Measurements from ENCODE around the gene NSUN4.

The NSUN4 gene

DNA sequence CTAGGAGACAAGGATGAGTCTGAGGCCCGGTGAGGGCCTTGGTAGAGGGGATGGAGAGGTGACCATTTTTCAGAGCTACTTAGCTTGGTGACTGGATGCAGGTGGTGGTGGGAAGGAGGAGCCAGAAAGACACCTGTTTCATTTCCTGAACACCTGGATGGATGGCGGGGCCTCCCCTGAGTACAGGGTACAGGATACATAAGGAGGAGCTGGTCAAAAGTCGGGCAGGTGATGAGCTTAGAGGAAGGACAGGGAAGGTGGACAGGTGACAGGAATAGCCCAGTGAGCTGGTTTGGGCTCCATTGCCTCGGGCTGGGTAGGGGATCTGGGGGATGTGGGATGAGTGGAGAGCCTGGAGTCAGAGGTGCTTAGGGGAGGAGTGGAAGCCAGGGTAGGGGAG, 59.8 kb downstream of the NSUN4 start:
- no peak overlapping the region for H3K4me3 ChIP-seq (ENCODE audit: insufficient read length, low read depth)
- TF ChIP-seq ZNF274 (IDR thresholded peaks at IDR 0.05; ENCODE audit: low read depth, low read length) (no peak), SUZ12 (IDR thresholded peaks at IDR 0.05; ENCODE audit: extremely low read depth, insufficient read depth, insufficient read length) (no peak), YY1 (IDR thresholded peaks at IDR 0.05; ENCODE audit: insufficient read depth, insufficient read length) (no peak)
- no peak for DNase-seq (ENCODE audit: low read depth, low spot score)
- peaks cover 19% of the 10 kb centered on the region for H3K4me1 ChIP-seq (ENCODE audit: insufficient read depth, insufficient read length)
- H3K36me3 ChIP-seq (ENCODE audit: insufficient read depth, insufficient read length, low read length), result no peaks in the 10 kb centered on the region
- no peaks in the 10 kb centered on the region for H3K9me3 ChIP-seq (ENCODE audit: insufficient read depth, low read length)
- H3K9ac ChIP-seq (ENCODE audit: insufficient read length, low read depth), result no peak overlapping the region
- peaks cover 17% of the 10 kb centered on the region for H3K27me3 ChIP-seq (ENCODE audit: insufficient read depth, insufficient read length)

DNA sequence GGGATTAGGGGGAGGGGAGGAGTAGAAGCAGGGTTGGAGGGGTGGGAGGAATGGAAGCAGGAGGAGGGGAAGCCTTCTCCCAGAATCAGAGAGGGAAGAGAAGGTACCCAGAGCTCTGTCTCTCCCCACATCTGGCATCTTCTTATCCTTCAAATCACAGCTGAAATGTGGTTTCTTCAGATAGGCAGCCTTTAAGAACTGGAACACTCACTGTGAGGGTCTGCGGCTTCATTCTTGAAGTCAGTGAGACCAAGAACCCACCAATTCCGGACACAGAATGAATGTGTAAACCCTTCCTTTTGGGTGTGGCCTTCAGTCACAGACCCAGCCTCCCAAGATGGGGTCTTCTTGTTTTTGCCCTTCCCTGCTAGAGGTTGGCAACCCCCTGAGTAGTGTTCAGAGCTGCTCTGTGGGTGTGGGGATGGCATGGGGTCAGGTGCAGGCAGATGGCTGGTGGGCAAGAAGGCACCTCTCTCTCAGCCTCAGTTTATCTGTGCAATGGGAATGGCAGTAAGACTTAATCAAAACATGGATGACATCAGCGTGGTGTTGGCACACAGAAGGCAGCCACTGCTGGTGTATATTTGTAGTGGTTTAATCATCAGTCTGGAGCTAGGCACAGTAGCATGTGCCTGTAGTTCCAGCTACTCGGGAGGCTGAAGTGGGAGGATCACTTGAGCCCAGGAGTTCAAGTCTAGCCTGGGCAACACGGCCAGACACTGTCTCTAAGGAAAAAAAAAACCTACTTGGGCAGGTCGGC, 60.7 kb downstream of the NSUN4 start:
- H3K36me3 ChIP-seq (ENCODE audit: insufficient read depth, insufficient read length, low read length), result no peaks in the 10 kb centered on the region
- H3K27me3 ChIP-seq (ENCODE audit: insufficient read depth, insufficient read length), result peaks cover 8% of the 10 kb centered on the region
- TF ChIP-seq YY1 (IDR thresholded peaks at IDR 0.05; ENCODE audit: insufficient read depth, insufficient read length) (no peak), SUZ12 (IDR thresholded peaks at IDR 0.05; ENCODE audit: extremely low read depth, insufficient read depth, insufficient read length) (no peak)
- no peaks in the 10 kb centered on the region for H3K9me3 ChIP-seq (ENCODE audit: insufficient read depth, low read length)
- no peak overlapping the region for H3K4me3 ChIP-seq (ENCODE audit: insufficient read length, low read depth)
- H3K9ac ChIP-seq (ENCODE audit: insufficient read length, low read depth), result peak overlapping the region; percentile 53
- no peak for DNase-seq (ENCODE audit: low read depth, low spot score)
- H3K4me1 ChIP-seq (ENCODE audit: insufficient read depth, insufficient read length), result peaks cover 25% of the 10 kb centered on the region

DNA sequence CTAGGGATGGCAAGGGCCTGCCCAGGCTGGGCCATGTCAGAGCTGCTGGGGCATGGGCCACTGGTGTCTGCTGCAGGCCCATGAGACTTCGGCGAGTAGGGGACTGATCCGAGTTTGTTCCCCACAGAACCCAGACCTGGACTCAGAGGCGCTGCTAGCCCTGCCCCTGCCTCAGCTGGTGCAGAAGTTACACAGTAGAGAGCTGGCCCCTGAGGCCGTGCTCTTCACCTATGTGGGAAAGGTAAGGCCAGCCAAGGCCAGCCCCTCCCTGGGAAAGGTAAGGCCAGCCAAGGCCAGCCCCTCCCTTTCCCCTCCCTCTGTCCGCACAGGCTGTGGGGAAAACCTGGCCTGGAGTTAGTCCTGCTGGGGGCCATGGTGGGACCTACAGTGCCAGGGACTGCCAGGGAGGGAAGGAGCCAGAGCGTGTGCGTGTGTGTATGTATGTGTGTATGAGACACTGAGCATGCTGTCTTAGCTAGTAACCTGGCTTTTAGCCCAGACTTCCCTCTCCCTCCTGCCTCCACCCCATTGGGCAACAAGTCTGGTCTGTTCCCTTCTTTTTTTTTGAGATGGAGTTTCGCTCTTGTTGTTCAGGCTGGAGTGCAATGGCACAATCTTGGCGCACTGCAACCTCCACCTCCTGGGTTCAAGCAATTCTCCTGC, 61.5 kb downstream of the NSUN4 start:
- TF ChIP-seq SUZ12 (IDR thresholded peaks at IDR 0.05; ENCODE audit: extremely low read depth, insufficient read depth, insufficient read length) (no peak), ZNF274 (IDR thresholded peaks at IDR 0.05; ENCODE audit: low read depth, low read length) (no peak), YY1 (IDR thresholded peaks at IDR 0.05; ENCODE audit: insufficient read depth, insufficient read length) (no peak)
- peak overlapping the region; percentile 53 for H3K9ac ChIP-seq (ENCODE audit: insufficient read length, low read depth)
- H3K27me3 ChIP-seq (ENCODE audit: insufficient read depth, insufficient read length), result peaks cover under 1% of the 10 kb centered on the region
- H3K36me3 ChIP-seq (ENCODE audit: insufficient read depth, insufficient read length, low read length), result no peaks in the 10 kb centered on the region
- H3K4me3 ChIP-seq (ENCODE audit: insufficient read length, low read depth), result no peak overlapping the region
- peaks cover 26% of the 10 kb centered on the region for H3K4me1 ChIP-seq (ENCODE audit: insufficient read depth, insufficient read length)
- H3K9me3 ChIP-seq (ENCODE audit: insufficient read depth, low read length), result no peaks in the 10 kb centered on the region
- no peak for DNase-seq (ENCODE audit: low read depth, low spot score)

DNA sequence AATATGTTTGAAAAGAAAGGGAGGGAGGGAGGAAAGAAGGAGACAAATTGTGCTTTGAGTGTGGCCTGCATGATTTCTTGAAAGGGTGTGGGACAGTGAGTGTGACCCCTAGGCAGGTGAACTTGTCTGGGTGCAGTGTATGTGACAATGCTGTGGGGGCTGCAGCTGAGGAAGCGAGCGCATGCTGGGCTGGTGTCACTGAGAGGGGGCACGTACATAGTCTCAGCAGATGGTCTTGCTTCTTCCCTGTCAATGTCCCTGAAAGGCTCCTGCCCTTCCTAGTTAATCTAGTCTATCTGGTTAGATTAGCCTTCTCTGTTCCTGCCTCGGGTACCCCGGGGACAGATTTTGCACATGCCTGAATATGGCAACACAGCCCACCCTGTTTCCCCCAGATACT, 63.3 kb downstream of the NSUN4 start:
- Histone ChIP-seq H3K9ac (ENCODE audit: insufficient read length, low read depth) (no peak overlapping the region), H3K4me1 (ENCODE audit: insufficient read depth, insufficient read length) (peaks cover 33% of the 10 kb centered on the region), H3K27me3 (ENCODE audit: insufficient read depth, insufficient read length) (peaks cover 3% of the 10 kb centered on the region), H3K4me3 (ENCODE audit: insufficient read length, low read depth) (no peak overlapping the region), H3K36me3 (ENCODE audit: insufficient read depth, insufficient read length, low read length) (no peaks in the 10 kb centered on the region), H3K9me3 (ENCODE audit: insufficient read depth, low read length) (no peaks in the 10 kb centered on the region)
- DNase-seq (ENCODE audit: low read depth, low spot score), result no peak
- TF ChIP-seq YY1 (IDR thresholded peaks at IDR 0.05; ENCODE audit: insufficient read depth, insufficient read length), result no peak
- TF ChIP-seq SUZ12 (IDR thresholded peaks at IDR 0.05; ENCODE audit: extremely low read depth, insufficient read depth, insufficient read length), result no peak
- no peak for TF ChIP-seq ZNF274 (IDR thresholded peaks at IDR 0.05; ENCODE audit: low read depth, low read length)

DNA sequence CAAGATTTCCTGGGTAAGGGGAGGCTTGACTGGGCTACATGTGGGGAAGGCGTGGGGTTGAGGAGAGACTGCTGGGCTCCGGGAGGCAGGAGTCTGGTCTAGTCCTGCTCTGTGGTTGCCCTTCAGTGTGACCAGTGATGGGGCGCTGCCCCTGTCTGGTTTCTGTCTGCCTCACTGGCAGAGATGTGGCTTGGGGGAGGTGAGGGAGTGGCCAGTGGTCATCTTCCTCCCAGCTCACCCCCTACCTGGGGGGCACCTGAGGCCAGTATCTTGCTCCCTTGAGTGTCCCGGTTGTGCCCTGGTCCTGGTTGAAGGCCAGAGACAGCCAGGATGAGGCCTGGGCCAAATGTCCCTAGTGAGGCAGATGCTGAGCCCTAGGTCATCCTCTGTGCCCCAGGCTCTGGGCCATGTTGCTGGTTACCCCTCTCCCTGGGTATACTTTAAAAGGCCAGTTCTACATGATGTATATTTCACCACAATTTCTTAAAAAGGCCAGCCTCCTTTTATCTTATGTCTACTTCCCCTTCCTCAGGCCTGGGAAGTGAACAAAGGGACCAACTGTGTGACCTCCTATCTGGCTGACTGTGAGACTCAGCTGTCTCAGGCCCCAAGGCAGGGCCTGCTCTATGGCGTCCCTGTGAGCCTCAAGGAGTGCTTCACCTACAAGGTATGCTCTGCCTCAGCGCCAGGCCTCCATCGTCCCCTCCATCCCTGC, 64.0 kb downstream of the NSUN4 start:
- no peak for TF ChIP-seq ZNF274 (IDR thresholded peaks at IDR 0.05; ENCODE audit: low read depth, low read length)
- H3K27me3 ChIP-seq (ENCODE audit: insufficient read depth, insufficient read length), result peaks cover 3% of the 10 kb centered on the region
- H3K4me3 ChIP-seq (ENCODE audit: insufficient read length, low read depth), result no peak overlapping the region
- no peaks in the 10 kb centered on the region for H3K36me3 ChIP-seq (ENCODE audit: insufficient read depth, insufficient read length, low read length)
- peaks cover 33% of the 10 kb centered on the region for H3K4me1 ChIP-seq (ENCODE audit: insufficient read depth, insufficient read length)
- no peaks in the 10 kb centered on the region for H3K9me3 ChIP-seq (ENCODE audit: insufficient read depth, low read length)
- no peak for DNase-seq (ENCODE audit: low read depth, low spot score)
- no peak overlapping the region for H3K9ac ChIP-seq (ENCODE audit: insufficient read length, low read depth)

DNA sequence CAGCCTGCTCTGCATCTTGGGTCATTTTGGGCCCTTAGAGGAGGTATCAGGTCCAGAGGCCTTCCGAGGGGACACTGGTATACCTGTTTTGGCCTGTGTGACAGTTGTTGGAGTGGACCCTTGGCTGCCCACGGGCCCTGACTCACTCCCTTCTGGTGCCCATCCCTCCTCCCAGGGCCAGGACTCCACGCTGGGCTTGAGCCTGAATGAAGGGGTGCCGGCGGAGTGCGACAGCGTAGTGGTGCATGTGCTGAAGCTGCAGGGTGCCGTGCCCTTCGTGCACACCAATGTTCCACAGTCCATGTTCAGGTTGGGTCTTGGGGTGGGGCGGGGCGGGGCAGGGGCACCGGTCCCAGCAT, 64.6 kb downstream of the NSUN4 start:
- H3K9ac ChIP-seq (ENCODE audit: insufficient read length, low read depth), result no peak overlapping the region
- H3K4me3 ChIP-seq (ENCODE audit: insufficient read length, low read depth), result no peak overlapping the region
- H3K36me3 ChIP-seq (ENCODE audit: insufficient read depth, insufficient read length, low read length), result no peaks in the 10 kb centered on the region
- H3K27me3 ChIP-seq (ENCODE audit: insufficient read depth, insufficient read length), result peaks cover 3% of the 10 kb centered on the region
- no peaks in the 10 kb centered on the region for H3K9me3 ChIP-seq (ENCODE audit: insufficient read depth, low read length)
- peaks cover 33% of the 10 kb centered on the region for H3K4me1 ChIP-seq (ENCODE audit: insufficient read depth, insufficient read length)
- TF ChIP-seq YY1 (IDR thresholded peaks at IDR 0.05; ENCODE audit: insufficient read depth, insufficient read length) (no peak), ZNF274 (IDR thresholded peaks at IDR 0.05; ENCODE audit: low read depth, low read length) (no peak), SUZ12 (IDR thresholded peaks at IDR 0.05; ENCODE audit: extremely low read depth, insufficient read depth, insufficient read length) (no peak)
- no peak for DNase-seq (ENCODE audit: low read depth, low spot score)

DNA sequence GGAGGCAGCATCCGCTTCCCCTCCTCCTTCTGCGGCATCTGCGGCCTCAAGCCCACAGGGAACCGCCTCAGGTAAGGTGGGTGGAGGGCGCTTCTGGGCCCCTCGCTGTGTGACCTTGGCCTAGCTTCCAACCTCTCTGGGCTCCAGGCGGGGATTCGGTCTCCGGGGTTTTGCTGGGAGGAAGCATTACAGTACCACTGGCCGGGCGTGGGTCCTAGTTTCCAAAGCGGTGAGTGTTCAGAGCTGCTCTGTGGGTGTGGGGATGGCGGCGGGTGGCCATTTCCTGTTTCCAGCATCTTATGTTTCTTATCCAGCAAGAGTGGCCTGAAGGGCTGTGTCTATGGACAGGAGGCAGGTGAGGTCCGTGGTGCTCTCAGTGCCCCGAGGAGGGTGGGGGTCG, 65.1 kb downstream of the NSUN4 start:
- H3K4me3 ChIP-seq (ENCODE audit: insufficient read length, low read depth), result no peak overlapping the region
- TF ChIP-seq YY1 (IDR thresholded peaks at IDR 0.05; ENCODE audit: insufficient read depth, insufficient read length) (no peak), SUZ12 (IDR thresholded peaks at IDR 0.05; ENCODE audit: extremely low read depth, insufficient read depth, insufficient read length) (no peak), ZNF274 (IDR thresholded peaks at IDR 0.05; ENCODE audit: low read depth, low read length) (no peak)
- peaks cover 33% of the 10 kb centered on the region for H3K4me1 ChIP-seq (ENCODE audit: insufficient read depth, insufficient read length)
- H3K27me3 ChIP-seq (ENCODE audit: insufficient read depth, insufficient read length), result peaks cover 3% of the 10 kb centered on the region
- H3K9me3 ChIP-seq (ENCODE audit: insufficient read depth, low read length), result no peaks in the 10 kb centered on the region
- no peak for DNase-seq (ENCODE audit: low read depth, low spot score)
- no peaks in the 10 kb centered on the region for H3K36me3 ChIP-seq (ENCODE audit: insufficient read depth, insufficient read length, low read length)
- H3K9ac ChIP-seq (ENCODE audit: insufficient read length, low read depth), result peak overlapping the region; percentile 77
